ENCODE measurements around the gene TRIM59.

The TRIM59 gene

GRCh38 chr3:160409812-160410610, 39.6 kb downstream of the TRIM59 start:
- DNase-seq (ENCODE audit: insufficient read length, low spot score) (no peak), FAIRE-seq (no peak)
- TF ChIP-seq, protein P1, sequence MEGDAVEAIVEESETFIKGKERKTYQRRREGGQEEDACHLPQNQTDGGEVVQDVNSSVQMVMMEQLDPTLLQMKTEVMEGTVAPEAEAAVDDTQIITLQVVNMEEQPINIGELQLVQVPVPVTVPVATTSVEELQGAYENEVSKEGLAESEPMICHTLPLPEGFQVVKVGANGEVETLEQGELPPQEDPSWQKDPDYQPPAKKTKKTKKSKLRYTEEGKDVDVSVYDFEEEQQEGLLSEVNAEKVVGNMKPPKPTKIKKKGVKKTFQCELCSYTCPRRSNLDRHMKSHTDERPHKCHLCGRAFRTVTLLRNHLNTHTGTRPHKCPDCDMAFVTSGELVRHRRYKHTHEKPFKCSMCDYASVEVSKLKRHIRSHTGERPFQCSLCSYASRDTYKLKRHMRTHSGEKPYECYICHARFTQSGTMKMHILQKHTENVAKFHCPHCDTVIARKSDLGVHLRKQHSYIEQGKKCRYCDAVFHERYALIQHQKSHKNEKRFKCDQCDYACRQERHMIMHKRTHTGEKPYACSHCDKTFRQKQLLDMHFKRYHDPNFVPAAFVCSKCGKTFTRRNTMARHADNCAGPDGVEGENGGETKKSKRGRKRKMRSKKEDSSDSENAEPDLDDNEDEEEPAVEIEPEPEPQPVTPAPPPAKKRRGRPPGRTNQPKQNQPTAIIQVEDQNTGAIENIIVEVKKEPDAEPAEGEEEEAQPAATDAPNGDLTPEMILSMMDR (IDR thresholded peaks at IDR 0.05; ENCODE audit: insufficient read depth, missing control alignments), result no peak

DNA sequence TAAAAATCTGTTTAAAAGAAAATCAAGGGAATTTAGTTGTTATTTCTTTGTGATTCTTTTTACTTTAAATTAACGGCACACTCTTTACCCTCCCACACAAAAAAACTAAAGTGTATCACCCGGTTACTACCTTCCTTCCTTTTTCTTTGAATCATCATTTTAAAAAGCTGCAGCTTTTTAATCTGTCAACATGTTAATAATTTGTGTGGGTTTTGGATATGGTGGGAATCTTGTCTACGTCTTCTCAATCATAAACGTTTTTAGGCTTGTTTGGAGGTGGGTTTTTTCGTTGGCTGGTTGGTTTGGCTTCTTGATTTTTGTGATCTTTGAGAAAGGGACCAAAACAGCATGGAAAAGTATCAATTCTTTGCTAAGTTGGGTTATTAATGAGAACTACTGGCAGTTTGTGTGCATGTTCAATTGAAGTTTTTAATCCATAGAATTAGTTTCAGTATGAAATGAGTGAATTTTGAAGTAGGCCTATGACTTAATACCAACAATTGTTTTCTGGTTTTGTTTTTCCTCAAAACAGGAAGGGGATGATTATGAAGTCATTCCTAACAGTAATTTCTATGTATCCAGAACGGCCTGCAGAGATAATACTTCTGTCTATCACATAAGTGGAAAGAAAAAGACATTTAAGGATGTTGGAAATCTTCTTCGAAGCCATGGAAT, 45.7 kb downstream of the TRIM59 start:
- TF ChIP-seq, protein P1 (IDR thresholded peaks at IDR 0.05; ENCODE audit: insufficient read depth, missing control alignments), result no peak
- DNase-seq (ENCODE audit: insufficient read length, low spot score), result no peak
- FAIRE-seq, result no peak

DNA sequence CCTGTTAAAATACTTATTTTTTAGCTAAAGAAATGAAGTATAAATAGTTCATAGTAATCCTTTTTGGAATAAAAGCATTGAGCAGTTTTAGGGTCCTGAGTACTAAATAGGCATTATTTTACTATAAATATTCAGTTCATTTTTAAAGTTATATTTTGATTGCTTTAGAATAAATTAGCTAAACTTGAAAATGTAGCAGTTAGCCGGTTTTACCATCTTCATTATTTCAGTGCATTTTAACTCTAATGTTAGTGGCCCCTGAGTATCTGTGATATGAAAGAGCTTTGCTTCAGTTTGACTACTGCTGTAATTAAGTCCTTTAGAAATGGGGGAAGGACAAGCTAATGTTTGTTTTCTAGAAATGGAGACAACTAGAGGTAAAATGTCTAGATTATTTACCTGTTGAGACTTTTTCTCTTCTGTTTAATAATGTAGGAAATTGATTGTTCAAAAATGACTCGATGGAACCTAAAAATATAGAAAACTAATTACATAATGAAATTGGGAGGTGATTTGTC, 46.5 kb downstream of the TRIM59 start:
- FAIRE-seq, result no peak
- DNase-seq (ENCODE audit: insufficient read length, low spot score), result no peak
- TF ChIP-seq, protein P1 (IDR thresholded peaks at IDR 0.05; ENCODE audit: insufficient read depth, missing control alignments), result no peak

DNA sequence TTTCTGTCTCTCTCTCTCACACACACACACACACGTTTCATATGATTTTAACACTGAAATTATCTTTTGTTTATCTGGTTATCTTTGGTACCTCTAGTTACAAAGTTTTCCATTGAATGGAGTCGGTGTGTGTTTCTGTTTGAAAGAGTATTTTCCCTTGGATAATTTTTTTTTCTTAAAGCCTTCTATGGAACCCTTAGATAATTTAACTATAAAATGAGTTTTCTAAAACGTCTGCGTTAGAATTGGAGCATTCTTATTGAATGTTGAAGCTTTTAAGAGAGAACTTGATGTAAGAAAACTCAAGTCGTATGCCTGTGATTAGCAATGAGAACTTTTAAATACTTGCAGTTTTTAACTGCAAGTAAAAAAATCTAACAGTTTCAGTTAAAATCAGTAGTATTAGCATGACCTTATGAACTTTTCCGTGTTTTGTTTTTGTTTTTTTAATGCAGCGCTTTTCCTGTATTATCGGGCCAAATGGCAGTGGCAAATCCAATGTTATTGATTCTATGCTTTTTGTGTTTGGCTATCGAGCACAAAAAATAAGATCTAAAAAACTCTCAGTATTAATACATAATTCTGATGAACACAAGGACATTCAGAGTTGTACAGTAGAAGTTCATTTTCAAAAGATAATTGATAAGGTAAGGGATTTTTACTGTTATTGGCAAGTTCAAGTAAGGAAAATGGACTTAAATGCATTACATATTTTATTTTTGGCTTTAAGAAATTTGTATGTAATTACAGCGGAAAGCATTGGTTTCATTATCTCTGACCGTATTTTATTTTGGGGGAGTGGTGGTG, 47.2 kb downstream of the TRIM59 start:
- DNase-seq (ENCODE audit: insufficient read length, low spot score), result no peak
- TF ChIP-seq, protein P1 (IDR thresholded peaks at IDR 0.05; ENCODE audit: insufficient read depth, missing control alignments), result no peak
- FAIRE-seq, result no peak

- TF ChIP-seq, protein P1 (IDR thresholded peaks at IDR 0.05; ENCODE audit: insufficient read depth, missing control alignments), result no peak
- FAIRE-seq (no peak), DNase-seq (ENCODE audit: insufficient read length, low spot score) (no peak)
Observed at GRCh38 chr3:160401291-160402095, 48.1 kb downstream of the TRIM59 start.

GRCh38 chr3:160400702-160401150, 48.9 kb downstream of the TRIM59 start:
- TF ChIP-seq, protein P1 (IDR thresholded peaks at IDR 0.05; ENCODE audit: insufficient read depth, missing control alignments), result no peak
- DNase-seq (ENCODE audit: insufficient read length, low spot score), result no peak
- no peak for FAIRE-seq
